IMR-90 (cell line): Measurements from ENCODE around the gene DHRSX.
"Not testable (repeated sequence)": the region's sequence is repeated elsewhere in the genome, so short reads cannot be mapped to it uniquely, and the experiment has no call there.

Experiments used
- CEBPB ChIP-seq: IDR thresholded peaks from 2 replicates; pipeline ENCODE4 v1.6.1; 2012; ENCODE audit warnings: low read depth, low read length, improper control_type of control experiment
- MAFK ChIP-seq: IDR thresholded peaks from 2 replicates; pipeline ENCODE4 v1.6.1; 2012; ENCODE audit warnings: low read depth, low read length, improper control_type of control experiment
- MXI1 ChIP-seq: IDR thresholded peaks from 2 replicates; pipeline ENCODE4 v1.6.1; 2012; ENCODE audit warnings: low read depth, mild to moderate bottlenecking, low read length, moderate library complexity, borderline replicate concordance
- POLR2A ChIP-seq: IDR thresholded peaks from 2 replicates; pipeline ENCODE4 v1.6.1; 2012; ENCODE audit warnings: mild to moderate bottlenecking, low read depth, low read length
- RAD21 ChIP-seq: IDR thresholded peaks from 2 replicates; pipeline ENCODE4 v1.6.1; 2012; ENCODE audit warnings: low read length, improper control_type of control experiment
- RCOR1 ChIP-seq: IDR thresholded peaks from 2 replicates; pipeline ENCODE4 v1.6.1; 2012; ENCODE audit warnings: mild to moderate bottlenecking, low read length, improper control_type of control experiment; ENCODE audit not compliant: insufficient replicate concordance
- RFX5 ChIP-seq: IDR thresholded peaks from 2 replicates; pipeline ENCODE4 v1.8.0; 2012; ENCODE audit warnings: low read depth, mild to moderate bottlenecking, low read length, moderate library complexity
- TF ChIP-seq, protein P1 (sequence below): conservative IDR thresholded peaks from 2 replicates; pipeline ENCODE4 v1.5.1; 2012; ENCODE audit warnings: mild to moderate bottlenecking, low read depth, low read length, improper control_type of control experiment
- TF ChIP-seq, protein P2 (sequence below): fragments of 150-350 bp; IDR thresholded peaks from 2 replicates; pipeline ENCODE4 v1.6.1; 2016; ENCODE audit warnings: low read depth, mild to moderate bottlenecking, low read length, moderate library complexity, borderline replicate concordance
- TF ChIP-seq, protein P3 (sequence below): fragments of 150-350 bp; IDR thresholded peaks from 2 replicates; pipeline ENCODE4 v1.6.1; 2017; ENCODE audit warnings: mild to moderate bottlenecking, antibody characterized with exemption, low read length, low read depth

DNA sequence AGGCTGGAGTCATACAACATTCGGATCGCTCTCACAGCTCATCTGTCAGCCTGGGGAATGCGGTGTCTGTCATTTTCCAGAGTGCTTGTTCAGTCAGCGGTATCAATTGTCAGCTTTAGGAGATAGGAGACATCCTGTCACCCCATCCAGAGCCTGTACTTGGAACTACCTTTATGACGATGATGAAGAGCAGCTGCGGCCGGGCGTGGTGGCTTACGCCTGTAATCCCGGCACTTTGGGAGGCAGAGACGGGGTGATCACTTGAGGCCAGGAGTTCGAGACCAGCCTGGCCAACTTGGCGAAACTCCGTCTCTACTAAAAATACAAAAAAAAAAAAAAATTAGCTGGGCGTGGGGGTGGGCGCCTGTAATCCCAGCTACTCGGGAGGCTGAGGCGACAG lies 289.1 kb downstream of the DHRSX start:
- TF ChIP-seq, protein P1, sequence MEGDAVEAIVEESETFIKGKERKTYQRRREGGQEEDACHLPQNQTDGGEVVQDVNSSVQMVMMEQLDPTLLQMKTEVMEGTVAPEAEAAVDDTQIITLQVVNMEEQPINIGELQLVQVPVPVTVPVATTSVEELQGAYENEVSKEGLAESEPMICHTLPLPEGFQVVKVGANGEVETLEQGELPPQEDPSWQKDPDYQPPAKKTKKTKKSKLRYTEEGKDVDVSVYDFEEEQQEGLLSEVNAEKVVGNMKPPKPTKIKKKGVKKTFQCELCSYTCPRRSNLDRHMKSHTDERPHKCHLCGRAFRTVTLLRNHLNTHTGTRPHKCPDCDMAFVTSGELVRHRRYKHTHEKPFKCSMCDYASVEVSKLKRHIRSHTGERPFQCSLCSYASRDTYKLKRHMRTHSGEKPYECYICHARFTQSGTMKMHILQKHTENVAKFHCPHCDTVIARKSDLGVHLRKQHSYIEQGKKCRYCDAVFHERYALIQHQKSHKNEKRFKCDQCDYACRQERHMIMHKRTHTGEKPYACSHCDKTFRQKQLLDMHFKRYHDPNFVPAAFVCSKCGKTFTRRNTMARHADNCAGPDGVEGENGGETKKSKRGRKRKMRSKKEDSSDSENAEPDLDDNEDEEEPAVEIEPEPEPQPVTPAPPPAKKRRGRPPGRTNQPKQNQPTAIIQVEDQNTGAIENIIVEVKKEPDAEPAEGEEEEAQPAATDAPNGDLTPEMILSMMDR = not testable (repeated sequence)
- TF ChIP-seq MXI1, POLR2A, RCOR1, CEBPB, MAFK, RAD21, RFX5: not testable (repeated sequence)
- TF ChIP-seq, protein P2, sequence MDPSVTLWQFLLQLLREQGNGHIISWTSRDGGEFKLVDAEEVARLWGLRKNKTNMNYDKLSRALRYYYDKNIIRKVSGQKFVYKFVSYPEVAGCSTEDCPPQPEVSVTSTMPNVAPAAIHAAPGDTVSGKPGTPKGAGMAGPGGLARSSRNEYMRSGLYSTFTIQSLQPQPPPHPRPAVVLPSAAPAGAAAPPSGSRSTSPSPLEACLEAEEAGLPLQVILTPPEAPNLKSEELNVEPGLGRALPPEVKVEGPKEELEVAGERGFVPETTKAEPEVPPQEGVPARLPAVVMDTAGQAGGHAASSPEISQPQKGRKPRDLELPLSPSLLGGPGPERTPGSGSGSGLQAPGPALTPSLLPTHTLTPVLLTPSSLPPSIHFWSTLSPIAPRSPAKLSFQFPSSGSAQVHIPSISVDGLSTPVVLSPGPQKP = not testable (repeated sequence)
- TF ChIP-seq, protein P3, sequence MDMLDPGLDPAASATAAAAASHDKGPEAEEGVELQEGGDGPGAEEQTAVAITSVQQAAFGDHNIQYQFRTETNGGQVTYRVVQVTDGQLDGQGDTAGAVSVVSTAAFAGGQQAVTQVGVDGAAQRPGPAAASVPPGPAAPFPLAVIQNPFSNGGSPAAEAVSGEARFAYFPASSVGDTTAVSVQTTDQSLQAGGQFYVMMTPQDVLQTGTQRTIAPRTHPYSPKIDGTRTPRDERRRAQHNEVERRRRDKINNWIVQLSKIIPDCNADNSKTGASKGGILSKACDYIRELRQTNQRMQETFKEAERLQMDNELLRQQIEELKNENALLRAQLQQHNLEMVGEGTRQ = not testable (repeated sequence)
